ENCODE data around the gene ST7. TPM values are rescaled to one million over a fixed set of nuclear protein-coding genes. Genes with fewer than 3 reads are reported as not detected.

Gene ST7
- polyA plus RNA-seq, 1 donor from 2014 or later, result 76.8 TPM

DNA sequence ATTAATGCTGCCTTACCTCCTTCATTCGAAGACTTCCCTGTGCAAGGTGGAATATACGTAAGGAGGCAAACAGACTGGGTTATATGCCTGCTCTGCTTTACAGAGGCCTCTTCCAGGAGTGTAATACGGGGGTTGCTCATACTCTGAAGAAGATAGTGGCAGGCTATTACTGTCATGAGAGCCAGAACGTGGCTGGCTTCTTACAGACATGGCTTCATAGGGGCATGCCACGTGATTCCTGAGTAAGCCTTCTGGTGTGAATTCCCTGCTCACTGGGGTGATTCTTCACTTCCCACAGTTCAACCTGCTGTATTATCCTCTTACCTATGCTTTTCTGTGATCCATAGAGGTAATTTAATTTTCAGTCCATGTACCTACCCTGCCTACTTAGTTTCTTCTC is 141.8 kb downstream of the ST7 start:
- Histone ChIP-seq H3K27me3 (ENCODE audit: insufficient read depth, low read depth, low read length) (no peaks in the 10 kb centered on the region), H3K27ac (ENCODE audit: low read length) (no peak overlapping the region), H3K36me3 (ENCODE audit: insufficient read depth, low read length) (peaks cover 7% of the 10 kb centered on the region), H3K9me2 (ENCODE audit: insufficient read depth, low read length) (no peaks in the 10 kb centered on the region), H4K20me1 (ENCODE audit: insufficient read depth) (peaks cover 4% of the 10 kb centered on the region), H3K4me2 (ENCODE audit: low read length) (no peak overlapping the region), H3K9me3 (ENCODE audit: low read length) (no peaks in the 10 kb centered on the region), H3F3A (ENCODE audit: insufficient read depth, low read length, poor library complexity, severe bottlenecking) (no peaks in the 10 kb centered on the region), H3K4me3 (ENCODE audit: low read length) (no peak overlapping the region), H3K79me2 (replicated peaks; ENCODE audit: insufficient read depth, low read length) (peaks cover 13% of the 10 kb centered on the region), H3K9ac (ENCODE audit: low read length) (no peak overlapping the region), H2AFZ (ENCODE audit: low read depth, low read length) (no peak overlapping the region)
- TF ChIP-seq MXI1 (conservative IDR thresholded peaks at IDR 0.05; ENCODE audit: poor library complexity, severe bottlenecking) (no peak), POLR2AphosphoS5 (IDR thresholded peaks at IDR 0.05) (no peak), RAD21 (conservative IDR thresholded peaks at IDR 0.05) (no peak), SMC3 (conservative IDR thresholded peaks at IDR 0.05; ENCODE audit: poor library complexity) (no peak), TAF1 (IDR thresholded peaks at IDR 0.05; ENCODE audit: low read depth) (no peak), EZH2 (IDR thresholded peaks at IDR 0.05; ENCODE audit: borderline replicate concordance, insufficient read depth, low read length, poor library complexity, severe bottlenecking) (no peak), EP300 (conservative IDR thresholded peaks at IDR 0.05; ENCODE audit: poor library complexity, severe bottlenecking) (no peak)
- TF ChIP-seq, protein P1, sequence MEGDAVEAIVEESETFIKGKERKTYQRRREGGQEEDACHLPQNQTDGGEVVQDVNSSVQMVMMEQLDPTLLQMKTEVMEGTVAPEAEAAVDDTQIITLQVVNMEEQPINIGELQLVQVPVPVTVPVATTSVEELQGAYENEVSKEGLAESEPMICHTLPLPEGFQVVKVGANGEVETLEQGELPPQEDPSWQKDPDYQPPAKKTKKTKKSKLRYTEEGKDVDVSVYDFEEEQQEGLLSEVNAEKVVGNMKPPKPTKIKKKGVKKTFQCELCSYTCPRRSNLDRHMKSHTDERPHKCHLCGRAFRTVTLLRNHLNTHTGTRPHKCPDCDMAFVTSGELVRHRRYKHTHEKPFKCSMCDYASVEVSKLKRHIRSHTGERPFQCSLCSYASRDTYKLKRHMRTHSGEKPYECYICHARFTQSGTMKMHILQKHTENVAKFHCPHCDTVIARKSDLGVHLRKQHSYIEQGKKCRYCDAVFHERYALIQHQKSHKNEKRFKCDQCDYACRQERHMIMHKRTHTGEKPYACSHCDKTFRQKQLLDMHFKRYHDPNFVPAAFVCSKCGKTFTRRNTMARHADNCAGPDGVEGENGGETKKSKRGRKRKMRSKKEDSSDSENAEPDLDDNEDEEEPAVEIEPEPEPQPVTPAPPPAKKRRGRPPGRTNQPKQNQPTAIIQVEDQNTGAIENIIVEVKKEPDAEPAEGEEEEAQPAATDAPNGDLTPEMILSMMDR (IDR thresholded peaks at IDR 0.05; ENCODE audit: poor library complexity, severe bottlenecking), result no peak
- TF ChIP-seq, protein P2, sequence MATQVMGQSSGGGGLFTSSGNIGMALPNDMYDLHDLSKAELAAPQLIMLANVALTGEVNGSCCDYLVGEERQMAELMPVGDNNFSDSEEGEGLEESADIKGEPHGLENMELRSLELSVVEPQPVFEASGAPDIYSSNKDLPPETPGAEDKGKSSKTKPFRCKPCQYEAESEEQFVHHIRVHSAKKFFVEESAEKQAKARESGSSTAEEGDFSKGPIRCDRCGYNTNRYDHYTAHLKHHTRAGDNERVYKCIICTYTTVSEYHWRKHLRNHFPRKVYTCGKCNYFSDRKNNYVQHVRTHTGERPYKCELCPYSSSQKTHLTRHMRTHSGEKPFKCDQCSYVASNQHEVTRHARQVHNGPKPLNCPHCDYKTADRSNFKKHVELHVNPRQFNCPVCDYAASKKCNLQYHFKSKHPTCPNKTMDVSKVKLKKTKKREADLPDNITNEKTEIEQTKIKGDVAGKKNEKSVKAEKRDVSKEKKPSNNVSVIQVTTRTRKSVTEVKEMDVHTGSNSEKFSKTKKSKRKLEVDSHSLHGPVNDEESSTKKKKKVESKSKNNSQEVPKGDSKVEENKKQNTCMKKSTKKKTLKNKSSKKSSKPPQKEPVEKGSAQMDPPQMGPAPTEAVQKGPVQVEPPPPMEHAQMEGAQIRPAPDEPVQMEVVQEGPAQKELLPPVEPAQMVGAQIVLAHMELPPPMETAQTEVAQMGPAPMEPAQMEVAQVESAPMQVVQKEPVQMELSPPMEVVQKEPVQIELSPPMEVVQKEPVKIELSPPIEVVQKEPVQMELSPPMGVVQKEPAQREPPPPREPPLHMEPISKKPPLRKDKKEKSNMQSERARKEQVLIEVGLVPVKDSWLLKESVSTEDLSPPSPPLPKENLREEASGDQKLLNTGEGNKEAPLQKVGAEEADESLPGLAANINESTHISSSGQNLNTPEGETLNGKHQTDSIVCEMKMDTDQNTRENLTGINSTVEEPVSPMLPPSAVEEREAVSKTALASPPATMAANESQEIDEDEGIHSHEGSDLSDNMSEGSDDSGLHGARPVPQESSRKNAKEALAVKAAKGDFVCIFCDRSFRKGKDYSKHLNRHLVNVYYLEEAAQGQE (IDR thresholded peaks at IDR 0.05; ENCODE audit: borderline replicate concordance), result no peak

DNA sequence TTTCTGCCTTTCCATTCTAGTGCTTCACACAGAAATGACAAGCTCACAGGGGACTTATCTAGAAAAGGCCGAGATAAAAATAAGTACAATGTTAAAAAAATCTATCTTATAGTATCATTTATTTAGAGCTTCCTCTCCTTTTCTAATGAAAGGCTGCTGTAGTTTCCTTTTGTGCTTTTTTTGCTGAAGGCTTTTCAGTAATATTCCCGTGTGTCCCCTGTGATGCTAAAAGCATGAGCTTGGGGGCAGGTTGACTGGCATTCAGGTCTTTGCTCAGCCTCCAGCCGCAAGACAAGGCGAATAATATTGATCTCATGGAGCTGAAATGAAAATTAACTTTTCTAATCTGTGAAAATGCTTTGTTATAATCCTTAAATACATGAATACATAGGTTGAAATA is 143.0 kb downstream of the ST7 start:
- peak overlapping the region; percentile 56 for H3K27ac ChIP-seq (ENCODE audit: low read length)

More for the DNA sequence above, 143.0 kb downstream of the ST7 start:
- Histone ChIP-seq H2AFZ (ENCODE audit: low read depth, low read length) (no peak overlapping the region), H3K4me2 (ENCODE audit: low read length) (peak overlapping the region; percentile 0), H3K9ac (ENCODE audit: low read length) (peak overlapping the region; percentile 33), H3K36me3 (ENCODE audit: insufficient read depth, low read length) (peaks cover 7% of the 10 kb centered on the region), H3K9me3 (ENCODE audit: low read length) (no peaks in the 10 kb centered on the region), H4K20me1 (ENCODE audit: insufficient read depth) (no peaks in the 10 kb centered on the region), H3K9me2 (ENCODE audit: insufficient read depth, low read length) (no peaks in the 10 kb centered on the region), H3K27me3 (ENCODE audit: insufficient read depth, low read depth, low read length) (no peaks in the 10 kb centered on the region), H3K4me3 (ENCODE audit: low read length) (peak overlapping the region; percentile 39), H3F3A (ENCODE audit: insufficient read depth, low read length, poor library complexity, severe bottlenecking) (no peaks in the 10 kb centered on the region), H3K79me2 (replicated peaks; ENCODE audit: insufficient read depth, low read length) (peaks cover 13% of the 10 kb centered on the region)
- TF ChIP-seq RAD21 (conservative IDR thresholded peaks at IDR 0.05) (no peak), POLR2AphosphoS5 (IDR thresholded peaks at IDR 0.05) (no peak), EZH2 (IDR thresholded peaks at IDR 0.05; ENCODE audit: borderline replicate concordance, insufficient read depth, low read length, poor library complexity, severe bottlenecking) (no peak), TAF1 (IDR thresholded peaks at IDR 0.05; ENCODE audit: low read depth) (no peak), EP300 (conservative IDR thresholded peaks at IDR 0.05; ENCODE audit: poor library complexity, severe bottlenecking) (no peak), MXI1 (conservative IDR thresholded peaks at IDR 0.05; ENCODE audit: poor library complexity, severe bottlenecking) (no peak), SMC3 (conservative IDR thresholded peaks at IDR 0.05; ENCODE audit: poor library complexity) (no peak)
- TF ChIP-seq, protein P2 (IDR thresholded peaks at IDR 0.05; ENCODE audit: borderline replicate concordance), result no peak
- TF ChIP-seq, protein P1 (IDR thresholded peaks at IDR 0.05; ENCODE audit: poor library complexity, severe bottlenecking), result no peak
